HG02973 (cell line): Measurements from ENCODE around the gene NTM.
"Not testable (repeated sequence)": the region's sequence is repeated elsewhere in the genome, so short reads cannot be mapped to it uniquely, and the experiment has no call there.

ENCODE experiments used
- ATAC-seq: cut with Tn5 transposase; IDR thresholded peaks from one replicate; pipeline ENCODE4 v1.9.1; 2021; ENCODE audit warnings: moderate library complexity; ENCODE audit not compliant: unreplicated experiment

The NTM gene

GRCh38 chr11:132349811-132350733 lies 979.7 kb downstream of the NTM start:
- no peak for ATAC-seq

- no peak for ATAC-seq
Observed at GRCh38 chr11:132351050-132351449, 980.6 kb downstream of the NTM start.

GRCh38 chr11:132352497-132352896 lies 982.1 kb downstream of the NTM start:
- ATAC-seq, result no peak

- no peak for ATAC-seq
Observed at GRCh38 chr11:132353255-132353654, 982.8 kb downstream of the NTM start.

- peak; percentile 61 for ATAC-seq
Observed at GRCh38 chr11:132357811-132358572, 987.6 kb downstream of the NTM start.

GRCh38 chr11:132358573-132358953 lies 988.1 kb downstream of the NTM start:
- ATAC-seq, result peak; percentile 18

GRCh38 chr11:132361011-132361550 lies 990.7 kb downstream of the NTM start:
- no peak for ATAC-seq

GRCh38 chr11:132365650-132366049 lies 995.2 kb downstream of the NTM start:
- no peak for ATAC-seq

- no peak for ATAC-seq
Observed at GRCh38 chr11:132367293-132367692, 996.9 kb downstream of the NTM start.

GRCh38 chr11:132370114-132370513 lies 999.7 kb downstream of the NTM start:
- ATAC-seq, result not testable (repeated sequence)

- ATAC-seq, result no peak
Observed at GRCh38 chr11:132373405-132374143, 1003.2 kb downstream of the NTM start.

- ATAC-seq, result no peak
Observed at GRCh38 chr11:132379540-132379939, 1009.1 kb downstream of the NTM start.
